CD4-positive, alpha-beta memory T cell (primary cell): Measurements from ENCODE around the gene GALK1. TPM values are rescaled to one million over a fixed set of nuclear protein-coding genes. Genes with fewer than 3 reads are reported as not detected.

Experiments used
- CTCF ChIA-PET: fragments of 350-600 bp; sonication (Branson Sonifier 250); formaldehyde crosslinking; loops from one replicate; lab custom pipeline; 2021; ENCODE audit warnings: inconsistent platforms; ENCODE audit not compliant: partially characterized antibody; lab: Charles Lee
- POLR2A ChIA-PET: fragments of 350-600 bp; sonication (Branson Sonifier 250); formaldehyde crosslinking; loops from one replicate; lab custom pipeline; 2021; ENCODE audit not compliant: partially characterized antibody; lab: Charles Lee
- DNase-seq, 5 donors: peaks; one replicate each; pipeline versions ENCODE4 v3.0.0 to v3.0.0-alpha.2; 2020 to 2022; ENCODE audit warnings: mixed read lengths in 1 of 5
- H3K27ac ChIP-seq: one replicate; pipeline ENCODE4 v1.7.0; 2013; ENCODE audit warnings: low read depth, low read length
- H3K27me3 ChIP-seq: 2 replicates; pipeline ENCODE4 v1.7.0; 2013; ENCODE audit warnings: mild to moderate bottlenecking, low read length, moderate library complexity; ENCODE audit not compliant: insufficient read depth
- H3K36me3 ChIP-seq: 2 replicates; pipeline ENCODE4 v1.7.0; 2013; ENCODE audit warnings: mild to moderate bottlenecking, low read length, moderate library complexity; ENCODE audit not compliant: insufficient read depth
- H3K4me1 ChIP-seq: 2 replicates; pipeline ENCODE4 v1.7.0; 2013; ENCODE audit warnings: mild to moderate bottlenecking, low read length, moderate library complexity; ENCODE audit not compliant: insufficient read depth
- H3K4me3 ChIP-seq, 2 donors: one replicate each; pipeline ENCODE4 v1.7.0; 2013; ENCODE audit warnings: low read length in 2 of 2, mild to moderate bottlenecking in 1 of 2
- H3K9me3 ChIP-seq, 2 donors: one replicate each; pipeline ENCODE4 v1.7.0; 2013; ENCODE audit warnings: low read length in 2 of 2, control low read depth in 1 of 2; ENCODE audit not compliant: control insufficient read depth in 1 of 2
- H3K27ac Mint-ChIP-seq, 7 donors: one replicate each; pipeline ENCODE4 v1.8.0; 2020 to 2021; ENCODE audit warnings: mixed read lengths in 7 of 7, mild to moderate bottlenecking in 6 of 7, inconsistent platforms in 3 of 7, moderate library complexity in 3 of 7
- H3K27me3 Mint-ChIP-seq, 2 donors: one replicate each; pipeline ENCODE4 v1.8.0; 2020 to 2021; ENCODE audit warnings: mixed read lengths in 2 of 2
- H3K36me3 Mint-ChIP-seq, 2 donors: one replicate each; pipeline ENCODE4 v1.8.0; 2020 to 2021; ENCODE audit warnings: mixed read lengths in 2 of 2, inconsistent platforms in 1 of 2, mild to moderate bottlenecking in 1 of 2
- H3K4me1 Mint-ChIP-seq, 4 donors: one replicate each; pipeline ENCODE4 v1.8.0; 2020 to 2021; ENCODE audit warnings: mixed read lengths in 4 of 4, mild to moderate bottlenecking in 1 of 4
- H3K4me3 Mint-ChIP-seq, 8 donors: one replicate each; pipeline ENCODE4 v1.8.0; 2020 to 2021; ENCODE audit warnings: mixed read lengths in 8 of 8, mild to moderate bottlenecking in 7 of 8, moderate library complexity in 6 of 8, inconsistent platforms in 3 of 8
- H3K9me3 Mint-ChIP-seq, 8 donors: one replicate each; pipeline ENCODE4 v1.8.0; 2020 to 2021; ENCODE audit warnings: mixed read lengths in 8 of 8, mild to moderate bottlenecking in 5 of 8, inconsistent platforms in 3 of 8, moderate library complexity in 1 of 8
- intact Hi-C: fragments of 100-400 bp; cut with micrococcal nuclease; formaldehyde crosslinking; loops from one replicate; pipeline ENCODE4 v1.15.1; 2023
- microRNA-seq: library from miRNA; unstranded; fragments of <30 nt; microRNA quantifications from one replicate; pipeline ENCODE4 v1.2.0, GENCODE V29; 2021; ENCODE audit warnings: borderline replicate concordance, borderline number of aligned reads, borderline microRNAs expressed, mixed read lengths
- polyA plus RNA-seq, 2 donors: library from polyadenylated mRNA; unstranded; fragments of 300-500 nt; fragmentation: Illumina TruSeq; gene quantifications; one replicate each; pipeline ENCODE4 v1.2.3, GENCODE V29; 2021
- total RNA-seq, 2 experiments: library from RNA; stranded (reverse); gene quantifications; one replicate each; pipeline ENCODE4 v1.2.3, GENCODE V29; 2021

GALK1 gene
- total and polyA plus RNA-seq, 4 experiments from 2014 or later, result 17.5 to 25.9 (median 21.9) TPM

GRCh38 chr17:75720656-75721462 lies 44.1 kb downstream of the GALK1 start, which contains the start of gene ITGB4:
Gene ITGB4 (plus strand): TSS chr17:75721459. CDS start chr17:75724704, 3,245 bp downstream.
- H3K9me3 ChIP-seq, result no peaks in the 10 kb centered on the region
- ChIA-PET POLR2A (interaction anchor here (0.6 to 1.6 kb wide), 9 partner anchors 10 to 432 kb away, joined by 3 to 9 read pairs (median 3); partner anchors contain the start of genes RECQL5 and SLC25A19), CTCF (interaction anchor here (0.8 to 1.1 kb wide), 4 partner anchors 10 to 88 kb away, joined by 3 to 5 read pairs (median 4); no protein-coding TSS in a partner anchor)
- peaks cover 0 to 1% of the 10 kb centered on the region in 2 donors for H3K27me3 Mint-ChIP-seq
- no peak within 1 kb of the TSS for H3K27ac ChIP-seq
- H3K27me3 ChIP-seq, result no peaks in the 10 kb centered on the region
- intact Hi-C loops, result no loop called here
- H3K36me3 ChIP-seq, result no peaks in the 10 kb centered on the region
- H3K9me3 Mint-ChIP-seq, result no peaks in the 10 kb centered on the region
- peak within 1 kb of the TSS; percentile 73 to 85 (median 80) for H3K4me3 Mint-ChIP-seq
- H3K4me1 Mint-ChIP-seq, result peaks cover 3 to 8% (median 5%) of the 10 kb centered on the region in 4 donors
- peak; percentile 62 to 77 (median 66) for DNase-seq
- peaks cover 8% of the 10 kb centered on the region for H3K4me1 ChIP-seq
- no peaks in the 10 kb centered on the region for H3K36me3 Mint-ChIP-seq
- peak within 1 kb of the TSS in 1 of 2 donors; percentile 51 for H3K4me3 ChIP-seq
- H3K27ac Mint-ChIP-seq, result peak within 1 kb of the TSS in 4 of 7 donors; percentile 47 to 68 (median 58)

GRCh38 chr17:75719732-75720131 lies 45.3 kb downstream of the GALK1 start:
- POLR2A ChIA-PET, result interaction anchor here (1.0 to 1.2 kb wide), 2 partner anchors 53 to 90 kb away, joined by 3 to 4 read pairs; partner anchors contain the start of genes RECQL5 and SAP30BP

GRCh38 chr17:75712446-75712845 lies 52.5 kb downstream of the GALK1 start:
- H3K9me3 Mint-ChIP-seq, result no peaks in the 10 kb centered on the region
- no peak overlapping the region for H3K27ac Mint-ChIP-seq
- peaks cover 1 to 3% of the 10 kb centered on the region in 2 donors for H3K27me3 Mint-ChIP-seq
- no peaks in the 10 kb centered on the region for H3K9me3 ChIP-seq
- H3K4me1 Mint-ChIP-seq, result no peaks in the 10 kb centered on the region
- H3K36me3 ChIP-seq, result peaks cover 5% of the 10 kb centered on the region
- no peak overlapping the region for H3K27ac ChIP-seq
- intact Hi-C loops, result no loop called here
- H3K4me3 ChIP-seq, result no peak overlapping the region
- H3K4me3 Mint-ChIP-seq, result no peak overlapping the region
- no peak for DNase-seq
- CTCF ChIA-PET, result no interaction called here
- peaks cover 11 to 14% of the 10 kb centered on the region in 2 donors for H3K36me3 Mint-ChIP-seq
- H3K27me3 ChIP-seq, result no peaks in the 10 kb centered on the region
- POLR2A ChIA-PET, result no interaction called here
- no peaks in the 10 kb centered on the region for H3K4me1 ChIP-seq

More at GRCh38 chr17:75719732-75720131, 45.3 kb downstream of the GALK1 start:
- intact Hi-C loops, result no loop called here
- Mint-ChIP-seq H3K36me3 (no peaks in the 10 kb centered on the region), H3K9me3 (no peaks in the 10 kb centered on the region), H3K27me3 (peaks cover 0 to 1% of the 10 kb centered on the region in 2 donors), H3K4me1 (peaks cover 3 to 8% (median 5%) of the 10 kb centered on the region in 4 donors), H3K27ac (peak overlapping the region in 1 of 7 donors; percentile 63), H3K4me3 (peak overlapping the region in 7 of 8 donors; percentile 25 to 84 (median 73))
- no peak overlapping the region for H3K27ac ChIP-seq
- DNase-seq, result no peak
- H3K9me3 ChIP-seq, result no peaks in the 10 kb centered on the region
- peaks cover 8% of the 10 kb centered on the region for H3K4me1 ChIP-seq
- CTCF ChIA-PET, result interaction anchor here (0.8 to 1.1 kb wide), 2 partner anchors 30 to 45 kb away, joined by 3 read pairs; no protein-coding TSS in a partner anchor
- no peak overlapping the region for H3K4me3 ChIP-seq
- no peaks in the 10 kb centered on the region for H3K27me3 ChIP-seq
- no peaks in the 10 kb centered on the region for H3K36me3 ChIP-seq

Small RNA genes lying within 50 kb of the gene (microRNA-seq; reads per million reads assigned to microRNA genes)
- gene MIR4738, result not detected

Other genes starting within 250 kb of the GALK1 start
- under 1 TPM; 0.32 to 0.53 TPM for gene CASKIN2, start 249.7 kb downstream of the GALK1 start, total RNA-seq
- not detected for gene CASKIN2, start 249.7 kb downstream of the GALK1 start, polyA plus RNA-seq
- gene TSEN54, start 248.7 kb downstream of the GALK1 start, total RNA-seq, result 10 to 100 TPM; 45.7 to 49.3 TPM
- 100 to 1,000 TPM in 1 of 2 donors, 10 to 100 TPM in 1; 80.3 to 110 TPM for gene TSEN54, start 248.7 kb downstream of the GALK1 start, polyA plus RNA-seq
- gene LLGL2, start 239.5 kb downstream of the GALK1 start, total RNA-seq, result 10 to 100 TPM; 40.1 to 43.6 TPM
- 10 to 100 TPM; 19.3 to 24.4 TPM for gene LLGL2, start 239.5 kb downstream of the GALK1 start, polyA plus RNA-seq
- gene MYO15B, start 177.4 kb downstream of the GALK1 start, total RNA-seq, result 10 to 100 TPM; 75.1 to 83.7 TPM
- gene MYO15B, start 177.4 kb downstream of the GALK1 start, polyA plus RNA-seq, result under 1 TPM in 1 of 2 donors, not detected in 1; 0.89 TPM
- not detected for gene SMIM5, start 131.8 kb downstream of the GALK1 start, total RNA-seq
- gene SMIM5, start 131.8 kb downstream of the GALK1 start, polyA plus RNA-seq, result not detected
- 10 to 100 TPM; 58.3 to 59.1 TPM for gene RECQL5, start 98.0 kb downstream of the GALK1 start, total RNA-seq
- 10 to 100 TPM in 1 of 2 donors, 1 to 10 TPM in 1; 6.4 to 16.7 TPM for gene RECQL5, start 98.0 kb downstream of the GALK1 start, polyA plus RNA-seq
- 100 to 1,000 TPM; 115 to 119 TPM for gene SAP30BP, start 97.9 kb downstream of the GALK1 start, total RNA-seq
- gene SAP30BP, start 97.9 kb downstream of the GALK1 start, polyA plus RNA-seq, result 10 to 100 TPM; 69.9 to 80.4 TPM
- 1 to 10 TPM in 1 of 2 experiments, under 1 TPM in 1; 0.67 to 1.2 TPM for gene ITGB4, start 43.7 kb downstream of the GALK1 start, total RNA-seq
- gene ITGB4, start 43.7 kb downstream of the GALK1 start, polyA plus RNA-seq, result under 1 TPM; 0.25 to 0.91 TPM
- gene UNK, start 19.6 kb upstream of the GALK1 start, total RNA-seq, result 10 to 100 TPM; 45.8 to 48.1 TPM
- gene UNK, start 19.6 kb upstream of the GALK1 start, polyA plus RNA-seq, result 10 to 100 TPM; 22.2 to 22.9 TPM
- gene UNC13D, start 79.2 kb upstream of the GALK1 start, total RNA-seq, result 100 to 1,000 TPM; 161 to 171 TPM
- gene UNC13D, start 79.2 kb upstream of the GALK1 start, polyA plus RNA-seq, result 10 to 100 TPM; 39.6 to 78.9 TPM
- 100 to 1,000 TPM; 159 to 160 TPM for gene WBP2, start 90.1 kb upstream of the GALK1 start, total RNA-seq
- gene WBP2, start 90.1 kb upstream of the GALK1 start, polyA plus RNA-seq, result 100 to 1,000 TPM in 1 of 2 donors, 10 to 100 TPM in 1; 80.3 to 127 TPM
- 10 to 100 TPM; 17.5 to 22.6 TPM for gene TRIM47, start 113.4 kb upstream of the GALK1 start, total RNA-seq
- gene TRIM47, start 113.4 kb upstream of the GALK1 start, polyA plus RNA-seq, result 10 to 100 TPM; 11.2 to 26.8 TPM
- 10 to 100 TPM; 36.5 to 36.9 TPM for gene TRIM65, start 131.8 kb upstream of the GALK1 start, total RNA-seq
- 10 to 100 TPM; 17.7 to 28.8 TPM for gene TRIM65, start 131.8 kb upstream of the GALK1 start, polyA plus RNA-seq
- gene MRPL38, start 139.7 kb upstream of the GALK1 start, total RNA-seq, result 100 to 1,000 TPM; 126 to 142 TPM
- gene MRPL38, start 139.7 kb upstream of the GALK1 start, polyA plus RNA-seq, result 10 to 100 TPM; 59.1 to 89.0 TPM
- 10 to 100 TPM; 39.6 to 42.7 TPM for gene FBF1, start 175.8 kb upstream of the GALK1 start, total RNA-seq
- 1 to 10 TPM; 3.7 to 4.0 TPM for gene FBF1, start 175.8 kb upstream of the GALK1 start, polyA plus RNA-seq
- 10 to 100 TPM; 30.4 to 31.7 TPM for gene ACOX1, start 214.0 kb upstream of the GALK1 start, total RNA-seq
- 10 to 100 TPM; 10.2 to 14.4 TPM for gene ACOX1, start 214.0 kb upstream of the GALK1 start, polyA plus RNA-seq
- 10 to 100 TPM; 10.2 to 16.1 TPM for gene TEN1, start 214.0 kb upstream of the GALK1 start, total RNA-seq
- 10 to 100 TPM; 13.1 to 20.2 TPM for gene TEN1, start 214.0 kb upstream of the GALK1 start, polyA plus RNA-seq
- 1 to 10 TPM; 9.6 to 9.7 TPM for gene CDK3, start 235.7 kb upstream of the GALK1 start, total RNA-seq
- gene CDK3, start 235.7 kb upstream of the GALK1 start, polyA plus RNA-seq, result 1 to 10 TPM; 1.0 to 1.1 TPM